BLaER1 (cell line): Measurements from ENCODE around the gene PTGIS.

Source experiments
- H3K27ac ChIP-seq: shearing (Covaris generic); formaldehyde crosslinking; 2 replicates; pipeline ENCODE4 v1.8.1; 2022
- H3K27me3 ChIP-seq: shearing (Covaris generic); formaldehyde crosslinking; 2 replicates; pipeline ENCODE4 v1.8.1; 2022
- H3K36me3 ChIP-seq: shearing (Covaris generic); formaldehyde crosslinking; 2 replicates; pipeline ENCODE4 v1.8.1; 2022
- H3K4me1 ChIP-seq: shearing (Covaris generic); formaldehyde crosslinking; 2 replicates; pipeline ENCODE4 v1.8.1; 2022
- H3K4me2 ChIP-seq: shearing (Covaris generic); formaldehyde crosslinking; 2 replicates; pipeline ENCODE4 v1.8.1; 2022
- H3K4me3 ChIP-seq: shearing (Covaris generic); formaldehyde crosslinking; 2 replicates; pipeline ENCODE4 v1.8.1; 2022
- H3K9ac ChIP-seq: shearing (Covaris generic); formaldehyde crosslinking; 2 replicates; pipeline ENCODE4 v1.8.1; 2022
- H3K9me3 ChIP-seq: shearing (Covaris generic); formaldehyde crosslinking; 2 replicates; pipeline ENCODE4 v1.8.1; 2022
- H4K20me1 ChIP-seq: shearing (Covaris generic); formaldehyde crosslinking; 2 replicates; pipeline ENCODE4 v1.8.1; 2022
- Cebpa-rat ChIP-seq: shearing (Covaris generic); IDR thresholded peaks from 2 replicates; pipeline ENCODE4 v1.8.1; 2022

PTGIS gene

GRCh38 chr20:49532285-49532946 is 35.5 kb downstream of the PTGIS start:
- H3K4me2 ChIP-seq: no peak overlapping the region
- H3K27me3 ChIP-seq: no peaks in the 10 kb centered on the region
- peaks cover 16% of the 10 kb centered on the region for H3K4me1 ChIP-seq
- H3K36me3 ChIP-seq: no peaks in the 10 kb centered on the region
- no peak overlapping the region for H3K4me3 ChIP-seq
- H3K27ac ChIP-seq: no peak overlapping the region
- no peak overlapping the region for H3K9ac ChIP-seq
- no peaks in the 10 kb centered on the region for H4K20me1 ChIP-seq
- no peaks in the 10 kb centered on the region for H3K9me3 ChIP-seq
- peak; percentile 78; the same call in 1 of the 2 replicates for TF ChIP-seq Cebpa-rat

DNA sequence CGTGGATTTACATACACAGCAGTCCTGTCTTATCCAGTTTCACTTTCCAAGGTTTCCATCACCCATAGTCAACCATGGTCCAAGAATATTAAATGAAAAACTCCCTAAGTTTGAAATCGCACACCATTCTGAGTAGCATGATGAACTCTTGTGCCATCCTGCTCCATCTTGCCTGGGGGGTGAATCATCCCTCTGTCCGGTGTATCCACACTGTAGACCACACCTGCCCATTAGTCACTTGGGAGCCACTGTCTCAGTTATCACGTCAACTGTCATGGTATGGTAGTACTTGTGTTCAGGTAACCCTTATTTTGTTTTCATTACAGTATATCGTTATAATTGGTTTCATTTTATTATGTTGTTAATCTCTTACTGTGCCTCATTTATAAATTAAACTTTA is 38.5 kb downstream of the PTGIS start:
- H4K20me1 ChIP-seq: no peaks in the 10 kb centered on the region
- TF ChIP-seq Cebpa-rat: no peak
- no peak overlapping the region for H3K4me3 ChIP-seq
- H3K4me1 ChIP-seq: peaks cover 3% of the 10 kb centered on the region
- H3K9me3 ChIP-seq: peaks cover 8% of the 10 kb centered on the region
- H3K27me3 ChIP-seq: no peaks in the 10 kb centered on the region
- H3K4me2 ChIP-seq: no peak overlapping the region
- no peak overlapping the region for H3K27ac ChIP-seq
- no peaks in the 10 kb centered on the region for H3K36me3 ChIP-seq
- no peak overlapping the region for H3K9ac ChIP-seq

GRCh38 chr20:49526568-49526967 is 41.4 kb downstream of the PTGIS start:
- no peak overlapping the region for H3K27ac ChIP-seq
- H3K36me3 ChIP-seq: 0 out of 2 replicates have a peak, but pooled peaks cover 4% of the 10 kb centered on the region
- H3K9ac ChIP-seq: no peak overlapping the region
- H3K4me3 ChIP-seq: no peak overlapping the region
- H3K27me3 ChIP-seq: no peaks in the 10 kb centered on the region
- H3K4me2 ChIP-seq: no peak overlapping the region
- H3K9me3 ChIP-seq: peaks cover 16% of the 10 kb centered on the region
- H3K4me1 ChIP-seq: no peaks in the 10 kb centered on the region
- H4K20me1 ChIP-seq: no peaks in the 10 kb centered on the region
- TF ChIP-seq Cebpa-rat: no peak

DNA sequence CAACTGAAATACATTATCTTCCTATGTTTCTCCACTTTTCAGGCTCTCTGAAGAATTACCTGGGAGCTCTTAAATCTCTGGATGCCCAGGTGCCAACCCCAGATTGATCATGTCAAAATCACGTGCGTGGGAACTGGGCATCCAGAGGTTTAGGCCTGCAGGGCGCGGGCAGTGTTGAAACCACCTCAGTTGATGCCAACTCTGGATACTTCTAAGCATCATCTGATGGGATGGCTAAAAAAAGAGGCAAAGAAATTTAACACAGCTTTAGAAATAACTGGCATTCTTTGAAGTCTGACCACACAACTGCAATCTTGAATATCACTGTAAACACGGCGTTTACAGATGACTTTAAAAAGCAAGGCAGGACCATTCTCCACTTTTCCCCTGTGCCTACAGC is 41.9 kb downstream of the PTGIS start:
- H3K4me2 ChIP-seq: no peak overlapping the region
- H3K27ac ChIP-seq: no peak overlapping the region
- no peaks in the 10 kb centered on the region for H4K20me1 ChIP-seq
- no peaks in the 10 kb centered on the region for H3K4me1 ChIP-seq
- 0 out of 2 replicates have a peak, but pooled peaks cover 4% of the 10 kb centered on the region for H3K36me3 ChIP-seq
- no peak overlapping the region for H3K9ac ChIP-seq
- peaks cover 16% of the 10 kb centered on the region for H3K9me3 ChIP-seq
- TF ChIP-seq Cebpa-rat: no peak
- no peak overlapping the region for H3K4me3 ChIP-seq
- H3K27me3 ChIP-seq: no peaks in the 10 kb centered on the region

DNA sequence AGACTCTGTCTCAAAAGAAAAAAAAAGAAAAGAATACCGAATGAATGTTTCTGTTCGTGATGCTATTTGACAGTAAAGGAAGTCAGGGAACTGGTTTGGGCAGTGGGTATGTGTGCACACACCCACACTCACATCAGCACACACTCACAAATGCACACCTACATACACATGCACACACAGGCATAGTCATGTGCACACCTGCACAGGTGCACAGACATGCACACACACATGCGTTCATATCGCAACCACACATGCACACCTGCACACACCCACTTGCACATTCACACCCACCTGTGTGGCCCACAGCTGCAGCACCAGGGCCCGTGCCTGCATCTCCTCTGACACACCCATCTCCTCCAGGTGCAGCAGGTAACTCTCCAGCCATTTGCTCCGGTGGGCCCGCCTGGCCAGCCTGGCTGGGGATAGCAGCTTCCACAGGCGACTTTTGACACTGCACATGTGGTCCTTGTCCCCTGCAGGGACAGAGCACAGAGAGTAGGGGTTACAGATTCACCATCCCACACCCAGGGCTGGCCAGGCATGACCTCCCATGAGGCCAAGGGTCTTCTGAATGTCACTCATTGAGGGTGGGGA is 44.1 kb downstream of the PTGIS start:
- Histone ChIP-seq H3K4me1 (no peaks in the 10 kb centered on the region), H3K9ac (no peak overlapping the region), H3K36me3 (0 out of 2 replicates have a peak, but pooled peaks cover 4% of the 10 kb centered on the region), H3K27me3 (no peaks in the 10 kb centered on the region), H3K27ac (no peak overlapping the region), H3K4me3 (no peak overlapping the region), H4K20me1 (no peaks in the 10 kb centered on the region), H3K9me3 (peaks cover 16% of the 10 kb centered on the region), H3K4me2 (no peak overlapping the region)
- no peak for TF ChIP-seq Cebpa-rat

DNA sequence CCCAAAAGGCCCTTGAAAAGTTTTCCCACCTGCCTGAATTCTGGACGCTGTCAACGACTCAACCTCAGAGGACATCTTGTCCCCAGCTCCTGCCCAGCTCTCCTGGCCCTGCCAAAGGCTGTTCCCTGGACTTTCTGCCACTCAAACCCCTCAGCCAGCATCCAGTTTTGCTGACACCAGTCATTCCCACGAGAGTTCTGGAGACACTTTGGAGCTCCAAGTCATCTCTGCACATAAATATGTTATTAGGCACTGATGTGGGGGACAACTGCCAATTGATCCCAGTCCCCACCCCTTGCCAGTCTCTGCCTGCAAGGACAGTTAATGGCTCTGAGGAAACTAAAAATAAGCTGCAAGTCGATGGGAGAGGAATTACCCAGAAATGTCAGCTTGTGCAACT is 46.6 kb downstream of the PTGIS start:
- Histone ChIP-seq H3K9me3 (peaks cover 16% of the 10 kb centered on the region), H3K4me1 (no peaks in the 10 kb centered on the region)
- TF ChIP-seq Cebpa-rat: no peak

GRCh38 chr20:49519777-49520359 is 48.1 kb downstream of the PTGIS start:
- Histone ChIP-seq H3K9ac (no peak overlapping the region), H3K9me3 (peaks cover 12% of the 10 kb centered on the region), H3K4me1 (no peaks in the 10 kb centered on the region), H3K27ac (no peak overlapping the region), H3K4me2 (no peak overlapping the region), H4K20me1 (no peaks in the 10 kb centered on the region), H3K36me3 (0 out of 2 replicates have a peak, but pooled peaks cover 4% of the 10 kb centered on the region), H3K4me3 (no peak overlapping the region), H3K27me3 (no peaks in the 10 kb centered on the region)
- TF ChIP-seq Cebpa-rat: no peak

More for the DNA sequence above, 46.6 kb downstream of the PTGIS start:
- H3K4me2 ChIP-seq: no peak overlapping the region
- H3K27ac ChIP-seq: no peak overlapping the region
- H3K9ac ChIP-seq: no peak overlapping the region
- H3K27me3 ChIP-seq: no peaks in the 10 kb centered on the region
- no peak overlapping the region for H3K4me3 ChIP-seq
- no peaks in the 10 kb centered on the region for H4K20me1 ChIP-seq
- 0 out of 2 replicates have a peak, but pooled peaks cover 4% of the 10 kb centered on the region for H3K36me3 ChIP-seq

DNA sequence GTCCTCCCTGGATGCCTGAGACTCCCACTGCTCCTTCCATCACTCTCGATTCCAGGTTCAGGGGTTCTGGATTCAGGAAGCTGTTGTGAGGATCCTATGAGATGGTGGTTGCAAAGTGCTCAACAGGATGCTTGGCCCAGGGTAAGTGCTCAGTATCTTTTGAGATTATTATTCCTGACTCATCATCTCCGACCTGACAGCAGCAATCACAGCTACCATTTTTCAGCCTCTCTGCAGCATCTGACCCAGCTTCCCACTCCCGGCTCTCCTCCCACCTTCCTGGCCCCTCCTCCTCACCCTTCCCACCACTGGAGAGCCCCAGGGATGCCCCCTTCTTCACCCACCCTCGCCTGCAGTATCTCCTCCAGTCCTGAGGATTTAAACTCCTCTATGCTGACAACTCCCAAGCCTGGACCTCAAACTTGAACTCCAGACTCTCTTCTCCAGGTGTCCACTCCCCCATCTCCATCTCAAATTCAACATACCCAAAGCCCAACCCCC is 48.7 kb downstream of the PTGIS start:
- no peaks in the 10 kb centered on the region for H3K27me3 ChIP-seq
- H3K4me3 ChIP-seq: no peak overlapping the region
- no peak overlapping the region for H3K9ac ChIP-seq
- peaks cover 6% of the 10 kb centered on the region for H3K9me3 ChIP-seq
- H3K4me1 ChIP-seq: no peaks in the 10 kb centered on the region
- H3K4me2 ChIP-seq: no peak overlapping the region
- no peak for TF ChIP-seq Cebpa-rat
- H4K20me1 ChIP-seq: no peaks in the 10 kb centered on the region
- no peak overlapping the region for H3K27ac ChIP-seq
- 0 out of 2 replicates have a peak, but pooled peaks cover 4% of the 10 kb centered on the region for H3K36me3 ChIP-seq

DNA sequence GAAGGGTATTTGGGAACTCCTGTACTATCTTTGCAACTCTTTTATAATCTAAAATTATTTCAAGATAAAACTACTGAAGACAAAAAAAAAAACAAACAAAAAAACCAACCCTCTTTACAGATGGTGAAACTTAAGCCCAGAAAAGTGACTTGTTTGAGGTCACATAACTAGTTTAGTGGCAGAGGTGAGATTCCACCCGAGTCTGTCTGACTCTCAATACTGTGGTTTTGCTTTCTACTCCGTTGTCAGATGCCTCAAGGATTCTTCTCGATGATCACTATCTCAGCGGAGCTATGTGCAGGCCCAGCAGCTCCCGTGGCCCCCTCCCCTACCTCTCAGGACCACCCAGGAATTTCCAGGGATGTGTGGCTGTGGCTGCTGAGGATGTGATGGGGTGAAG is 49.4 kb downstream of the PTGIS start:
- Histone ChIP-seq H4K20me1 (no peaks in the 10 kb centered on the region), H3K27ac (no peak overlapping the region), H3K4me1 (no peaks in the 10 kb centered on the region), H3K36me3 (no peaks in the 10 kb centered on the region), H3K27me3 (no peaks in the 10 kb centered on the region), H3K4me2 (no peak overlapping the region), H3K9ac (no peak overlapping the region), H3K9me3 (no peaks in the 10 kb centered on the region; the same call in 1 of the 2 replicates), H3K4me3 (no peak overlapping the region)
- no peak for TF ChIP-seq Cebpa-rat

DNA sequence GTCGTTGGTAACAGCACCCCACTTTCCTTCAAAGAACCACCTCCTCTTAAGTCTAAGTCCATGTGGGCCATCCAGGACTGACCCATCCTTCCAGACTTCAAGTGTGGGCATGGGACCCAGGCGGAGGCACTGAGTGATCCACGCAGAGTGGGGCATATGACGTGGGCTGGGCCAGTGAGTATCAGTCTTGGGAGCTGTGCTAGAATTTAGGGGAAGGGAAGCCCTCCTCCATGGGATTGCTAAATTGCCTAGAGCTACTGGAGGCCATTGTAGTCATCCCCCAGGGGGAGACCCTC is 50.2 kb downstream of the PTGIS start:
- no peaks in the 10 kb centered on the region for H3K36me3 ChIP-seq
- H3K4me2 ChIP-seq: no peak overlapping the region
- no peaks in the 10 kb centered on the region for H3K27me3 ChIP-seq
- no peak overlapping the region for H3K27ac ChIP-seq
- no peaks in the 10 kb centered on the region for H4K20me1 ChIP-seq
- H3K4me3 ChIP-seq: no peak overlapping the region
- no peak for TF ChIP-seq Cebpa-rat
- H3K9me3 ChIP-seq: no peaks in the 10 kb centered on the region
- no peaks in the 10 kb centered on the region for H3K4me1 ChIP-seq
- H3K9ac ChIP-seq: no peak overlapping the region
